Activated CD4-positive, alpha-beta T cell treated with anti-CD3 and anti-CD28 coated beads, Interleukin-2, amount 50 U/mL, for 4 hours (primary cell): ENCODE data around the gene ATP6V0E1.

Experiments used
- DNase-seq, 2 experiments: peaks; one replicate each; pipeline ENCODE4 v3.0.0-alpha.2; 2020

The ATP6V0E1 gene

GRCh38 chr5:172983542-172984243 lies at the start of gene ATP6V0E1:
Gene ATP6V0E1 (plus strand): TSS chr5:172983771. CDS start chr5:172983861, 90 bp downstream.
- DNase-seq: peak; percentile 90 to 91

- no peak for DNase-seq
These were observed 48.5 kb upstream of the ATP6V0E1 start for GRCh38 chr5:172935096-172935495.

GRCh38 chr5:172936401-172936800 lies 47.2 kb upstream of the ATP6V0E1 start:
- no peak for DNase-seq

GRCh38 chr5:172939071-172939470 lies 44.5 kb upstream of the ATP6V0E1 start:
- no peak for DNase-seq

- no peak for DNase-seq
These were observed 43.8 kb upstream of the ATP6V0E1 start for GRCh38 chr5:172939611-172940267.

- DNase-seq: no peak
These were observed 43.1 kb upstream of the ATP6V0E1 start for GRCh38 chr5:172940268-172941066.

- DNase-seq: no peak
These were observed 42.5 kb upstream of the ATP6V0E1 start for GRCh38 chr5:172941067-172941516.

- no peak for DNase-seq
These were observed 41.0 kb upstream of the ATP6V0E1 start for GRCh38 chr5:172942556-172942955.

GRCh38 chr5:172943283-172943841 lies 40.2 kb upstream of the ATP6V0E1 start:
- no peak for DNase-seq

- DNase-seq: no peak
These were observed 39.7 kb upstream of the ATP6V0E1 start for GRCh38 chr5:172943906-172944305.

GRCh38 chr5:172944741-172945140 lies 38.8 kb upstream of the ATP6V0E1 start:
- DNase-seq: no peak

- no peak for DNase-seq
These were observed 38.4 kb upstream of the ATP6V0E1 start for GRCh38 chr5:172945151-172945550.

- no peak for DNase-seq
These were observed 37.4 kb upstream of the ATP6V0E1 start for GRCh38 chr5:172946146-172946545.

- no peak for DNase-seq
These were observed 34.1 kb upstream of the ATP6V0E1 start for GRCh38 chr5:172949426-172949825.

GRCh38 chr5:172950176-172950965 lies 33.2 kb upstream of the ATP6V0E1 start:
- DNase-seq: no peak

GRCh38 chr5:172951371-172952033 lies 32.1 kb upstream of the ATP6V0E1 start:
- DNase-seq: no peak

GRCh38 chr5:172952034-172952511 lies 31.5 kb upstream of the ATP6V0E1 start:
- no peak for DNase-seq

GRCh38 chr5:172953776-172954675 lies 29.5 kb upstream of the ATP6V0E1 start:
- DNase-seq: no peak

- no peak for DNase-seq
These were observed 28.8 kb upstream of the ATP6V0E1 start for GRCh38 chr5:172954751-172955159.

GRCh38 chr5:172956228-172956627 lies 27.3 kb upstream of the ATP6V0E1 start:
- DNase-seq: no peak

GRCh38 chr5:172956936-172957335 lies 26.6 kb upstream of the ATP6V0E1 start:
- no peak for DNase-seq
